HEK293T (cell line): ENCODE results near the gene IL2RA.

Experiments
- CTCF ChIA-PET: fragments of 350-600 bp; formaldehyde crosslinking; extraction: SDS; loops from one replicate; lab custom pipeline; 2021; ENCODE audit warnings: antibody characterized with exemption, inconsistent platforms; lab: Yijun Ruan, JAX
- POLR2A ChIA-PET: fragments of 350-600 bp; formaldehyde crosslinking; extraction: SDS; loops from one replicate; lab custom pipeline; 2020; ENCODE audit warnings: antibody characterized with exemption, inconsistent platforms; lab: Yijun Ruan, JAX
- DNase-seq: peaks from one replicate; pipeline ENCODE4 v3.0.0; 2012; ENCODE audit warnings: mixed read lengths; ENCODE audit errors: extremely low spot score
- ARNT ChIP-seq: fragments of 450-650 bp; IDR thresholded peaks from 2 replicates; pipeline ENCODE4 v1.6.1; 2017; ENCODE audit warnings: mild to moderate bottlenecking
- BHLHE40 ChIP-seq: fragments of 450-650 bp; IDR thresholded peaks from 2 replicates; pipeline ENCODE4 v1.6.1; 2016; ENCODE audit warnings: mild to moderate bottlenecking, moderate library complexity, borderline replicate concordance
- CTBP1 ChIP-seq: fragments of 450-650 bp; IDR thresholded peaks from 2 replicates; pipeline ENCODE4 v1.6.1; 2016; ENCODE audit warnings: borderline replicate concordance
- ELF4 ChIP-seq: fragments of 450-650 bp; IDR thresholded peaks from 2 replicates; pipeline ENCODE4 v1.6.1; 2017; ENCODE audit warnings: antibody characterized with exemption
- FOXA1 ChIP-seq: fragments of 450-650 bp; IDR thresholded peaks from 2 replicates; pipeline ENCODE4 v1.6.1; 2016; ENCODE audit warnings: mild to moderate bottlenecking
- FOXK2 ChIP-seq: fragments of 450-650 bp; IDR thresholded peaks from 2 replicates; pipeline ENCODE4 v1.6.1; 2016; ENCODE audit warnings: mild to moderate bottlenecking
- FOXM1 ChIP-seq: fragments of 450-650 bp; IDR thresholded peaks from 2 replicates; pipeline ENCODE4 v1.6.1; 2017; ENCODE audit warnings: mild to moderate bottlenecking, borderline replicate concordance
- HDGF ChIP-seq: fragments of 450-650 bp; IDR thresholded peaks from 2 replicates; pipeline ENCODE4 v1.6.1; 2017; ENCODE audit warnings: antibody characterized with exemption, borderline replicate concordance
- L3MBTL2 ChIP-seq: fragments of 450-650 bp; conservative IDR thresholded peaks from 2 replicates; pipeline ENCODE4 v1.6.1; 2016; ENCODE audit warnings: mild to moderate bottlenecking
- LEF1 ChIP-seq: fragments of 450-650 bp; IDR thresholded peaks from 2 replicates; pipeline ENCODE4 v1.6.1; 2017; ENCODE audit warnings: mild to moderate bottlenecking, borderline replicate concordance
- NFRKB ChIP-seq: fragments of 450-650 bp; IDR thresholded peaks from 2 replicates; pipeline ENCODE4 v1.6.1; 2016; ENCODE audit warnings: mild to moderate bottlenecking, moderate library complexity
- PKNOX1 ChIP-seq: fragments of 450-650 bp; IDR thresholded peaks from 2 replicates; pipeline ENCODE4 v1.6.1; 2016
- SP1 ChIP-seq: fragments of 450-650 bp; IDR thresholded peaks from 2 replicates; pipeline ENCODE4 v1.6.1; 2017
- SUZ12 ChIP-seq: fragments of 450-650 bp; IDR thresholded peaks from 2 replicates; pipeline ENCODE4 v1.6.1; 2016; ENCODE audit warnings: mild to moderate bottlenecking
- TARDBP ChIP-seq: fragments of 450-650 bp; IDR thresholded peaks from 2 replicates; pipeline ENCODE4 v1.6.1; 2016
- ZNF384 ChIP-seq: fragments of 450-650 bp; IDR thresholded peaks from 2 replicates; pipeline ENCODE4 v1.6.1; 2016

Gene IL2RA

GRCh38 chr10:6036861-6037321 is 25.3 kb downstream of the IL2RA start:
- POLR2A ChIA-PET = no interaction called here
- no peak for DNase-seq
- CTCF ChIA-PET = no interaction called here
- TF ChIP-seq ARNT = no peak
- TF ChIP-seq BHLHE40 = no peak
- TF ChIP-seq FOXA1 = no peak
- TF ChIP-seq TARDBP = no peak
- no peak for TF ChIP-seq ZNF384
- TF ChIP-seq ELF4 = no peak
- no peak for TF ChIP-seq FOXK2
- TF ChIP-seq PKNOX1 = no peak
- TF ChIP-seq CTBP1 = no peak
- TF ChIP-seq SUZ12 = no peak
- TF ChIP-seq L3MBTL2 = no peak
- TF ChIP-seq NFRKB = no peak
- TF ChIP-seq LEF1 = no peak
- no peak for TF ChIP-seq SP1
- TF ChIP-seq HDGF = no peak
- no peak for TF ChIP-seq FOXM1

- no peak for DNase-seq
- ChIA-PET POLR2A (no interaction called here), CTCF (interaction anchor here (0.7 kb wide), 1 partner anchor 643 kb away, joined by 4 read pairs; no protein-coding TSS in a partner anchor)
- TF ChIP-seq HDGF (no peak), L3MBTL2 (no peak), ELF4 (no peak), TARDBP (no peak), BHLHE40 (no peak), FOXK2 (no peak), PKNOX1 (no peak)
These were observed 26.1 kb downstream of the IL2RA start for GRCh38 chr10:6035931-6036575.

GRCh38 chr10:6035101-6035834 is 26.9 kb downstream of the IL2RA start:
- TF ChIP-seq PKNOX1 (no peak), FOXK2 (no peak), HDGF (no peak), NFRKB (no peak), L3MBTL2 (no peak), SP1 (no peak), ZNF384 (no peak), SUZ12 (no peak), TARDBP (no peak), CTBP1 (no peak), ELF4 (no peak), BHLHE40 (no peak), FOXM1 (no peak), ARNT (no peak), FOXA1 (no peak), LEF1 (no peak)
- DNase-seq = no peak
- ChIA-PET CTCF (no interaction called here), POLR2A (no interaction called here)

- CTCF ChIA-PET = no interaction called here
- POLR2A ChIA-PET = no interaction called here
- DNase-seq = no peak
- TF ChIP-seq ARNT (no peak), TARDBP (no peak), SUZ12 (no peak), SP1 (no peak), FOXA1 (no peak), L3MBTL2 (no peak), PKNOX1 (no peak), NFRKB (no peak), FOXM1 (no peak), HDGF (no peak), CTBP1 (no peak), LEF1 (no peak), FOXK2 (no peak), ZNF384 (no peak), ELF4 (no peak), BHLHE40 (no peak)
These were observed 27.8 kb downstream of the IL2RA start for GRCh38 chr10:6034371-6034770.

- TF ChIP-seq PKNOX1 (0 out of 2 replicates have a peak, but pooled peaks have one; percentile 6), ZNF384 (no peak), FOXK2 (no peak)
- POLR2A ChIA-PET = no interaction called here
- CTCF ChIA-PET = no interaction called here
- DNase-seq = no peak
These were observed 28.2 kb downstream of the IL2RA start for GRCh38 chr10:6033954-6034353.
